Small intestine (tissue), 7 donors: ENCODE measurements around the gene FBP1. TPM values are rescaled to one million over a fixed set of nuclear protein-coding genes. Genes with fewer than 3 reads are reported as not detected.
A peak's percentile ranks its signal among the peaks of the same experiment; 100 is the strongest.
"Not testable (repeated sequence)": the region's sequence is repeated elsewhere in the genome, so short reads cannot be mapped to it uniquely, and the experiment has no call there.

Experiments used
- DNase-seq, 2 donors: peaks; one replicate each; pipeline versions ENCODE4 v3.0.0 to v3.0.0-alpha.2; 2013
- FAIRE-seq: peaks from 2 replicates; lab custom pipeline; 2012; peaks lifted over from hg19 to GRCh38; lab: Jason Lieb, UNC
- H3K27ac ChIP-seq, 3 donors: one replicate each; pipeline ENCODE4 v1.5.1; 2013; ENCODE audit warnings: low read length in 2 of 3, mild to moderate bottlenecking in 2 of 3, control low read depth in 1 of 3, inconsistent platforms in 1 of 3, low read depth in 1 of 3, moderate library complexity in 1 of 3
- H3K27me3 ChIP-seq, 3 donors: one replicate each; pipeline ENCODE4 v1.6.1; 2013; ENCODE audit warnings: low read length in 3 of 3, inconsistent platforms in 1 of 3; ENCODE audit not compliant: control insufficient read depth in 3 of 3, insufficient read depth in 3 of 3
- H3K36me3 ChIP-seq, 3 donors: one replicate each; pipeline ENCODE4 v1.6.1; 2013; ENCODE audit warnings: low read length in 3 of 3, inconsistent platforms in 1 of 3, low read depth in 1 of 3, mild to moderate bottlenecking in 1 of 3, moderate library complexity in 1 of 3; ENCODE audit not compliant: control insufficient read depth in 3 of 3, insufficient read depth in 2 of 3
- H3K4me1 ChIP-seq, 3 donors: one replicate each; pipeline ENCODE4 v1.6.1; 2013; ENCODE audit warnings: low read length in 2 of 3, inconsistent platforms in 1 of 3, low read depth in 1 of 3, mild to moderate bottlenecking in 1 of 3, moderate library complexity in 1 of 3; ENCODE audit not compliant: control insufficient read depth in 3 of 3, insufficient read depth in 2 of 3
- H3K4me3 ChIP-seq, 3 donors: one replicate each; pipeline ENCODE4 v1.5.1; 2013; ENCODE audit warnings: low read length in 3 of 3, control low read depth in 1 of 3, inconsistent platforms in 1 of 3, low read depth in 1 of 3, mild to moderate bottlenecking in 1 of 3, moderate library complexity in 1 of 3
- H3K9me3 ChIP-seq, 2 donors: one replicate each; pipeline ENCODE4 v1.6.1; 2013; ENCODE audit warnings: low read depth in 1 of 2, low read length in 1 of 2; ENCODE audit not compliant: control insufficient read depth in 2 of 2, insufficient read depth in 1 of 2
- WGBS, 3 donors: extraction: QIAGEN DNeasy Blood & Tissue Kit; methylation state at CpG; one replicate each; pipeline ENCODE4 v1.1.7; 2013; 5-methylcytosine and 5-hydroxymethylcytosine counted together
- polyA plus RNA-seq, 4 donors: library from polyadenylated mRNA; stranded (reverse) in 3 of 4; unstranded in 1 of 4; fragments of 200-250 nt in 3 of 4; fragments of 120-200 nt in 1 of 4; gene quantifications; one replicate each; pipeline versions ENCODE4 v1.2.1 to v1.2.3, GENCODE V29; 2013
- donor health status: healthy with polysubstance abuse.
- donor health status: control.
- donor health status: control.
- donor health status: Bipolar disorder and iron deficiency.
- donor health status: healthy.

The FBP1 gene
- polyA plus RNA-seq, 4 donors, result 113 to 1,158 (median 352) TPM

DNA sequence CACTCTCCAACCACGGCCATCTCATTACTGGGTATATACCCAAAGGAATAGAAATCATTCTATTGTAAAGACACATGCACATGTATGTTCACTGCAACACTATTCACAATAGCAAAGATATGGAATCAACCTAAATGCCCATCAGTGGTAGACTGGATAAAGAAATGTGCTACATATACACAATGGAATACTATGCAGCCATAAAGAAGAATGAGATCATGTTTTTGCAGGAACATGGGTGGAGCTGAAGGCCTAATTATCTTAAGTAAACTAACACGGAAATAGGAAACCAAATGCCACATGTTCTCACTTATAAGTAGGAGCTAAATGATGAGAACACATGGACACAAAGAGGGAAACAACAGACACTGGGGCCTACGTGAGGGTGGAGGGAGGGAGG is 75.0 kb downstream of the FBP1 start:
- H3K27me3 ChIP-seq, H3K4me3 ChIP-seq, FAIRE-seq, H3K9me3 ChIP-seq, H3K27ac ChIP-seq, H3K4me1 ChIP-seq, DNase-seq, H3K36me3 ChIP-seq: not testable (repeated sequence)
- WGBS, 3 donors, result 66 to 83% (median 68%) methylated on average over 3 of the region's 3 CpGs

GRCh38 chr9:94563548-94563947 is 75.8 kb downstream of the FBP1 start:
- WGBS, 3 donors, result 75 to 78% (median 76%) methylated on average over 2 of the region's 2 CpGs
- H3K27ac ChIP-seq, result no peak overlapping the region

GRCh38 chr9:94560237-94560636 is 79.1 kb downstream of the FBP1 start:
- no peak for DNase-seq
- H3K4me1 ChIP-seq, result no peaks in the 10 kb centered on the region
- H3K27ac ChIP-seq, result no peak overlapping the region
- WGBS, 3 donors, result 87 to 93% (median 89%) methylated on average over 6 of the region's 6 CpGs
- H3K9me3 ChIP-seq, result no peaks in the 10 kb centered on the region
- FAIRE-seq, result no peak
- no peaks in the 10 kb centered on the region for H3K36me3 ChIP-seq
- no peak overlapping the region for H3K4me3 ChIP-seq
- H3K27me3 ChIP-seq, result no peaks in the 10 kb centered on the region

More at GRCh38 chr9:94563548-94563947, 75.8 kb downstream of the FBP1 start:
- DNase-seq (no peak), FAIRE-seq (no peak)
- Histone ChIP-seq H3K4me1 (no peaks in the 10 kb centered on the region), H3K27me3 (no peaks in the 10 kb centered on the region), H3K4me3 (no peak overlapping the region), H3K9me3 (no peaks in the 10 kb centered on the region), H3K36me3 (no peaks in the 10 kb centered on the region)

DNA sequence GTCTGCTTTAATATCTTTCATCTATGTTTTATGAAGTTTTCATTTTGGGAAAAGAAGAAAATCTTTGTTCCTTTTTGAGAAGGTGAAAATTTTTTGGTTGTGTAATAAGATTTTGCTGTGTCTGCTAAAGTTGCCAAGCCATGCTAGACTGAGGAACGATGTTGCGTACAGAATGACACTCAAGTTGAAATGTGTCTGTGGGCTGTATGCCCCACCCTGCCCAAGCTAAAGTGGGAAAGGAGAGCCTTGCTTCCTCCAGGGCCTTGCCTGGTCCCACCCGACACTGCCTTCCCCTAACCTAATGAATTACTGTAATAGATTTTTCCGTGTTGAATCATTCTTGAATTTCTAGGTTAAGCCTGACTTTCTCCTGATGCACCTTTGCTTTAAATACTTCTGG is 81.9 kb downstream of the FBP1 start:
- no peak for DNase-seq
- H3K36me3 ChIP-seq, result no peaks in the 10 kb centered on the region
- H3K27ac ChIP-seq, result no peak overlapping the region
- no peak overlapping the region for H3K4me3 ChIP-seq
- no peaks in the 10 kb centered on the region for H3K27me3 ChIP-seq
- no peak for FAIRE-seq
- WGBS, 3 donors, result 86 to 95% (median 88%) methylated on average over 4 of the region's 4 CpGs
- no peaks in the 10 kb centered on the region for H3K4me1 ChIP-seq
- H3K9me3 ChIP-seq, result no peaks in the 10 kb centered on the region

GRCh38 chr9:94554439-94555331 is 84.6 kb downstream of the FBP1 start, which contains the start of gene PCAT7:
PCAT7 (plus strand) TSS chr9:94555083.
- no peak for FAIRE-seq
- Histone ChIP-seq H3K36me3 (no peaks in the 10 kb centered on the region), H3K27me3 (no peaks in the 10 kb centered on the region), H3K4me3 (peak within 1 kb of the TSS in 1 of 3 donors; percentile 66), H3K9me3 (no peaks in the 10 kb centered on the region), H3K4me1 (no peaks in the 10 kb centered on the region), H3K27ac (peak within 1 kb of the TSS in 2 of 3 donors; percentile 73 to 88)
- WGBS, 3 donors, result 41 to 78% (median 53%) methylated on average over 40 of the region's 40 CpGs
- peak; percentile 74 to 90 for DNase-seq

DNA sequence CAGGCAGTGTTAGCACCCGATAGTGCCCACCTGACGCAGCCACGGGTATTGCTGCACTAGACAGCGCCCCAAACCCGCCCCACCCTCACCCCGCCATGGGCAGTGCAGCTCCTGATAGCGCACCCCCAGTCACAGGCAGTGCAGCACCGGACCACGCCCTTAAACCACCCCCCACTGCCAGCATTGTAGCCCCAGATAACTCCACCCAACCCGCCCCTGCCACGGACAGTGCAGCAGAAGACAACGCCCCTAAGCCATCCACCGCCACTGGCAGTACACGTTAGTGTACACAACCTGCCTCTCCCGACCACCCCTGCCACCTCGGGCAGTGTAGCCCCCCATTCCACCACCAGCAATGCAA is 85.3 kb downstream of the FBP1 start:
- H3K4me1 ChIP-seq, result no peaks in the 10 kb centered on the region
- no peaks in the 10 kb centered on the region for H3K9me3 ChIP-seq
- FAIRE-seq, result no peak
- peak overlapping the region in 1 of 3 donors; percentile 66 for H3K4me3 ChIP-seq
- DNase-seq, result peak in 1 of 2 donors; percentile 74
- no peaks in the 10 kb centered on the region for H3K27me3 ChIP-seq
- H3K36me3 ChIP-seq, result no peaks in the 10 kb centered on the region
- 19 to 69% (median 26%) methylated on average over 9 to 16 of the region's 16 CpGs for WGBS, 3 donors
- peak overlapping the region in 1 of 3 donors; percentile 88 for H3K27ac ChIP-seq

Other genes starting within 250 kb of the FBP1 start
- gene PCAT7, start 84.4 kb downstream of the FBP1 start, polyA plus RNA-seq, result 1 to 10 TPM in 1 of 4 donors, under 1 TPM in 3; 0.42 to 2.0 (median 0.58) TPM
- 1 to 10 TPM in 2 of 4 donors, under 1 TPM in 1, not detected in 1; 0.24 to 1.9 (median 1.1) TPM for gene FBP2, start 45.7 kb downstream of the FBP1 start, polyA plus RNA-seq
- 10 to 100 TPM; 26.3 to 34.7 (median 28.4) TPM for gene AOPEP, start 87.2 kb upstream of the FBP1 start, polyA plus RNA-seq